Activated T-cell treated with anti-CD3 and anti-CD28 coated beads, Interleukin-2, amount 50 U/mL, for 48 hours (primary cell): ENCODE data around the gene ADCY6.
A peak's percentile ranks its signal among the peaks of the same experiment; 100 is the strongest.

ENCODE experiments used
- DNase-seq, 2 experiments: peaks; one replicate each; pipeline ENCODE4 v3.0.0-alpha.2; 2020

The ADCY6 gene

GRCh38 chr12:48815126-48816110 lies 26.5 kb upstream of the ADCY6 start:
- peak; percentile 68 for DNase-seq

- peak; percentile 88 to 91 for DNase-seq
Measured at GRCh38 chr12:48814262-48815125, 25.6 kb upstream of the ADCY6 start.

GRCh38 chr12:48813465-48814261 lies 24.8 kb upstream of the ADCY6 start:
- DNase-seq = no peak

- DNase-seq = no peak
Measured at GRCh38 chr12:48812389-48812788, 23.5 kb upstream of the ADCY6 start.

- DNase-seq = no peak
Measured at GRCh38 chr12:48811437-48812090, 22.7 kb upstream of the ADCY6 start.

- DNase-seq = no peak
Measured at GRCh38 chr12:48810903-48811431, 22.1 kb upstream of the ADCY6 start.

GRCh38 chr12:48807981-48808380 lies 19.1 kb upstream of the ADCY6 start:
- DNase-seq = no peak

GRCh38 chr12:48803675-48804074 lies 14.8 kb upstream of the ADCY6 start:
- no peak for DNase-seq

GRCh38 chr12:48800971-48801370 lies 12.1 kb upstream of the ADCY6 start:
- no peak for DNase-seq

- DNase-seq = no peak
Measured at GRCh38 chr12:48800457-48800856, 11.6 kb upstream of the ADCY6 start.

GRCh38 chr12:48796976-48797375 lies 8.1 kb upstream of the ADCY6 start:
- peak in 1 of 2 experiments; percentile 56 for DNase-seq

GRCh38 chr12:48795550-48796455 lies 6.9 kb upstream of the ADCY6 start:
- peak; percentile 73 to 74 for DNase-seq

- DNase-seq = no peak
Measured at GRCh38 chr12:48794870-48795269, 6.0 kb upstream of the ADCY6 start.

GRCh38 chr12:48793696-48794095 lies 4.8 kb upstream of the ADCY6 start:
- DNase-seq = no peak

GRCh38 chr12:48789858-48790326 lies 1.0 kb upstream of the ADCY6 start:
- DNase-seq = no peak

- no peak for DNase-seq
Measured at GRCh38 chr12:48788524-48788853, 400 bp downstream of the ADCY6 start.

- no peak for DNase-seq
Measured at GRCh38 chr12:48787791-48788523, 932 bp downstream of the ADCY6 start.

GRCh38 chr12:48786591-48787544 lies 2.0 kb downstream of the ADCY6 start:
- DNase-seq = no peak

- no peak for DNase-seq
Measured at GRCh38 chr12:48783432-48783831, 5.5 kb downstream of the ADCY6 start.
